WTC11 (cell line): Measurements from ENCODE around the gene TOR1A.

ENCODE experiments used
- CREB1 ChIP-seq: sonication (generic); formaldehyde crosslinking; IDR thresholded peaks from 2 replicates; pipeline ENCODE4 v1.8.0; 2023; ENCODE audit warnings: mild to moderate bottlenecking, missing genetic modification reagents
- CREM ChIP-seq: sonication (generic); formaldehyde crosslinking; IDR thresholded peaks from 2 replicates; pipeline ENCODE4 v1.8.1; 2022; ENCODE audit warnings: mild to moderate bottlenecking, missing genetic modification reagents, moderate library complexity
- CTCF ChIP-seq: fragments of 200-600 bp; IDR thresholded peaks from 2 replicates; pipeline ENCODE4 v1.8.0; 2022; ENCODE audit warnings: antibody characterized with exemption
- HMGXB4 ChIP-seq: sonication (generic); formaldehyde crosslinking; IDR thresholded peaks from 2 replicates; pipeline ENCODE4 v1.8.1; 2023; ENCODE audit warnings: mild to moderate bottlenecking, moderate library complexity, missing genetic modification reagents
- SOX15 ChIP-seq: fragments of 250-450 bp; sonication (Bioruptor Pico); IDR thresholded peaks from 2 replicates; pipeline ENCODE4 v1.9.0; 2021; ENCODE audit warnings: mild to moderate bottlenecking
- SP1 ChIP-seq: sonication (generic); formaldehyde crosslinking; conservative IDR thresholded peaks from 2 replicates; pipeline ENCODE4 v1.8.1; 2022; ENCODE audit warnings: missing genetic modification reagents
- ZNF532 ChIP-seq: fragments of 250-450 bp; sonication (Bioruptor Pico); IDR thresholded peaks from 2 replicates; pipeline ENCODE4 v1.9.0; 2021; ENCODE audit warnings: mild to moderate bottlenecking, borderline replicate concordance

DNA sequence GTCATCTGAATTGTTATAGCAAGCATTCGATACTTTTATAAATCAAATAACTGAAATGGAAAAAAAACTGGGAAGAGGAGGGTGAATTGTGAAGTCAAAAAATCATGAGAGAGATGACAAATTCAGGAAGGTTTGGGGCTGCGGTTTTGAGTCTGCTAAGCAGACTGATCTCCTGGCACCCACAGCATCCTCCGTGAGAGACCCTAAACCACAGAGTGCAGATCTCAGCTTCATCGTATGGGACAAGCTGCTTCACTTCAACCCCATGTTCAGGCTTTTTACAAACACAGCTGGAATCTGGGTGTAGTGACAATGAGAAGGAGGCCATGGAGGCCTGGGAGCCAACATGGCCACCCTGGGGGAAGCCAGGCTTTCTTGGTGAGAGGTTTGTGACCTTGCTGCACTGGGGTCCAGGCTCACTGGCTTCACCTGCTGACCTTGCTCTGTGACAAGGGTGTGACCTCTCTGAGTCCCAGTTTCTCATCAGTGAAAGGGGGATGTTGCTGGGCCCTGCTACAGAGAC is 30.7 kb upstream of the TOR1A start:
- TF ChIP-seq CTCF (no peak), ZNF532 (CRISPR knock-in tag) (no peak), CREM (CRISPR knock-in tag) (no peak), CREB1 (CRISPR knock-in tag) (no peak), SOX15 (CRISPR knock-in tag) (no peak), HMGXB4 (CRISPR knock-in tag) (no peak), SP1 (no peak)
